GM18517 (cell line): ENCODE data around the gene EPAS1.

Experiments
- ATAC-seq: cut with Tn5 transposase; IDR thresholded peaks from one replicate; pipeline ENCODE4 v1.9.1; 2021; ENCODE audit warnings: mild to moderate bottlenecking, moderate library complexity; ENCODE audit not compliant: unreplicated experiment

EPAS1 gene

GRCh38 chr2:46361920-46362666 is 64.9 kb downstream of the EPAS1 start:
- no peak for ATAC-seq

- no peak for ATAC-seq
These were observed 65.4 kb downstream of the EPAS1 start for GRCh38 chr2:46362667-46363012.

- no peak for ATAC-seq
These were observed 66.4 kb downstream of the EPAS1 start for GRCh38 chr2:46363535-46364170.

- no peak for ATAC-seq
These were observed 67.7 kb downstream of the EPAS1 start for GRCh38 chr2:46364797-46365457.

- ATAC-seq = no peak
These were observed 68.9 kb downstream of the EPAS1 start for GRCh38 chr2:46365913-46366667.

- ATAC-seq = no peak
These were observed 69.5 kb downstream of the EPAS1 start for GRCh38 chr2:46366668-46367052.

GRCh38 chr2:46367286-46367685 is 70.1 kb downstream of the EPAS1 start:
- no peak for ATAC-seq

GRCh38 chr2:46368401-46368800 is 71.2 kb downstream of the EPAS1 start:
- ATAC-seq = no peak

GRCh38 chr2:46369783-46370182 is 72.6 kb downstream of the EPAS1 start:
- ATAC-seq = no peak

- no peak for ATAC-seq
These were observed 74.6 kb downstream of the EPAS1 start for GRCh38 chr2:46371854-46372253.

- no peak for ATAC-seq
These were observed 75.3 kb downstream of the EPAS1 start for GRCh38 chr2:46372475-46372874.

- ATAC-seq = no peak
These were observed 76.0 kb downstream of the EPAS1 start for GRCh38 chr2:46373238-46373637.

GRCh38 chr2:46375566-46376125 is 78.4 kb downstream of the EPAS1 start:
- no peak for ATAC-seq

GRCh38 chr2:46376586-46376985 is 79.4 kb downstream of the EPAS1 start:
- ATAC-seq = no peak

GRCh38 chr2:46377101-46377581 is 79.9 kb downstream of the EPAS1 start:
- ATAC-seq = no peak

- ATAC-seq = no peak
These were observed 80.7 kb downstream of the EPAS1 start for GRCh38 chr2:46377666-46378560.

- ATAC-seq = no peak
These were observed 81.4 kb downstream of the EPAS1 start for GRCh38 chr2:46378616-46379015.

- ATAC-seq = no peak
These were observed 82.2 kb downstream of the EPAS1 start for GRCh38 chr2:46379213-46380037.
